Suppressor macrophage treated with lipopolysaccharide for 1 hour (primary cell): ENCODE measurements around the gene SH3RF3.

Experiments used
- DNase-seq, 3 donors: peaks; one replicate each; pipeline ENCODE4 v3.0.0-alpha.2; 2020 to 2022

SH3RF3 gene

DNA sequence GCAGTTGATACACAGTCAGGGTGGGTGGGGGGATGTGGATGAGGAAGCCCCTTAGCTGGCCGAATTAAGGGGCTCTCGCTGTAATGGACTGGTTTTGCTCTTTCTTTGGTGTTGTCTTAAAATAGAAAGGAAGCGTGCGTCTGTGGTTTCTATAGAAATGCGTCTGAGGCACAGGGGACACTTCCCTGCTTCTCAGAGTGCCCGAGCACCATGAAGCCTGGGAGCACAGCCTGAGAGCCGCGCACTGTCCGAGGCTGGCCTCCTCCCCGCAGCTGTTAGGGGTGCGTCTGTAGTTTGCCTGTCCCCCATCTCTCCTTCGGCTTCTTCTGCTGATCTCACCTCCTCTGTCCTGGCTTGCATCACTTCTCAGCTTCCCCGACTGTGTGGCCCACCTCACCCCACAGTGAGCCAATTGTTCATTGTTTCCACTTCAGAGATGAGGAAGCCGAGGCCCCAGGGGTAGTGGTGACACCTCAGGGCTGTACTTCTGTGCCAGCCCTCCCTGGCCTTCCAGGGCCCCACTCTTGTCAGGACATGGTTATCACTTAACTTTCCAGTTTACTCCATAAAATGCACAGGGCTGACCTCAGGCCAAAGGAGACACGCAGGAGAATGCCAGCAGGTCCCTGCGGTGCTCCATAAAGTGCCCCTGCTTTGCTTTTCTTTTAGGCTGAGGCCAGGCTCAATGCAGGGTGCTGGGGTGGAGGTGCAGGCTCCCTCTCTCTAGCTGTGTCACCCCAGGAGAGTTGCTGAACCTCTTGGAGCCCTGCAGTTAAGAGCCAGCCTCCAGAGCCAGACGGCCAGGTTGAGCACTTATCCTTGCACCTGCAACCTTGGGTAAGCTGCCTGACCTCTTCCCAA lies 274.2 kb downstream of the SH3RF3 start:
- DNase-seq: no peak

DNA sequence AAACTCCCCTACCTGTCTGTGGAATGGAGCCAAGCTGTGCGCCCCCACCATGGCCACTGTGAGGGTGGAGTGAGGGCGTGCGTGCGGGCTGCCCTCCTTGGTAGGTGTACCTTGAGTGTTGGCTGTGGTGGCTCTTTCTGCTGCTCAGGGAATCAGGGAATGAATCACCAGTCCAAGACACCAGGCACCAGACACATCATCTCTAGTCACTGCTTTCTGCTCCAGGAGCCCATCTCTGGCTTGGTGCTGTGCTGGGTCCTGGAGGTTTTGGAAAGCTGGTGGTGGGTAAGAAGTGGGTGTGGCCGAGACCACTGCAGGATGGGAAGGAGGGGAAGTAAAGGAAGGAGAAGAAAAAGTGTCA lies 274.8 kb downstream of the SH3RF3 start:
- no peak for DNase-seq

- no peak for DNase-seq
These were observed 275.7 kb downstream of the SH3RF3 start for GRCh38 chr2:109404681-109405080.

DNA sequence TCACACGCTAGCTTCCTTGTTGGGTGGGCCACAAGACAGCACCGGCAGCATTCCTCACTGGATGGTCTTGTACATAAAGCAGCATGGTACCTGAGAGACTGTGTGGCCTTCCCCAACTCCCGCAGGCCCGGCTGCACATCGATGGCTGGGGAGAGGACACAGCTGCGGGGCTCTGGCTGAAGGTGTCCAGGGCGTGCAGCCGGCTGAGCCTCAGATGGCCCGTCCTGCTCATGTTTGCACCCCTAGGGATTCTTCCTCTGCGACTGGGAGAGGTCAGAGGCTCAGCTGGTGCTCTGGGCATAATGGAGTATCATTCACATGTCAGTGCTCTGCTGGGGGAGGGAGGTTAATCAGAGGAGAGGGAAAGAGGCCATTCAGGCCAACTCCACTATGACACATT lies 276.9 kb downstream of the SH3RF3 start:
- no peak for DNase-seq

DNA sequence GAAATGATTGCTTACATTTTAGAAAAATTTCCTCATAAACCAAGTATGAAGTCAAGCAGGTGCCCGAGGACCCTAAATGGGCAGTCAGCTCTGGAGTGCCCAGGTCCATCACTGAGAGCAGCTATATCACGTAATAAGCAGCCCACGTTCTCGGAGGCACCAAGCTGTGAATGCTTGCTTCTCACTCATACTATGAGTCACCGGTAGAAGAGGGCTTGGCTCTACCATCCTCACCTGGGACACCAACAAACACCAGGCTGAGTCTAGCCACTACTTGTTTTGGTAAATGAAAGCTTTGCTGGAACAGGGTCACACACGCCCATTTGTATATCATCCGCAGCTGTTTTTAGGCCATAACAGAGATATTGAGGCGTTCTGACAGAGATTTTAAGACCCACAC lies 277.3 kb downstream of the SH3RF3 start:
- DNase-seq: no peak

GRCh38 chr2:109407276-109408042 lies 278.5 kb downstream of the SH3RF3 start:
- DNase-seq: no peak

DNA sequence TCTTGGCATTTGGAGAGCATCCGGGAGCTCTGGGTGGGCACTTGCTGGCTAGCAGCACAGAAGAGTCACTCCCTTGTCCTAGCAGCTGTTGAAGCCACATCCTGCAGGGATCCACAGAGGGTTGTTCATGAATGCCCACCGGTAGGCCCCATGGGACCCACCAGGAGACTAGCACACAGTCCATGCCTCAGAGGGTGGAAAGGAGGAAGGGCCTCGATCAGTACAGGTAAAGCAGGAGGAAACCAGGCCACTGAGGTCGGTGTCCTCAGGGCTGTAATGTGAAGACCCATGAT lies 279.0 kb downstream of the SH3RF3 start:
- DNase-seq: no peak

GRCh38 chr2:109409321-109410038 lies 280.5 kb downstream of the SH3RF3 start:
- DNase-seq: no peak

- DNase-seq: no peak
These were observed 281.2 kb downstream of the SH3RF3 start for GRCh38 chr2:109410039-109410815.

DNA sequence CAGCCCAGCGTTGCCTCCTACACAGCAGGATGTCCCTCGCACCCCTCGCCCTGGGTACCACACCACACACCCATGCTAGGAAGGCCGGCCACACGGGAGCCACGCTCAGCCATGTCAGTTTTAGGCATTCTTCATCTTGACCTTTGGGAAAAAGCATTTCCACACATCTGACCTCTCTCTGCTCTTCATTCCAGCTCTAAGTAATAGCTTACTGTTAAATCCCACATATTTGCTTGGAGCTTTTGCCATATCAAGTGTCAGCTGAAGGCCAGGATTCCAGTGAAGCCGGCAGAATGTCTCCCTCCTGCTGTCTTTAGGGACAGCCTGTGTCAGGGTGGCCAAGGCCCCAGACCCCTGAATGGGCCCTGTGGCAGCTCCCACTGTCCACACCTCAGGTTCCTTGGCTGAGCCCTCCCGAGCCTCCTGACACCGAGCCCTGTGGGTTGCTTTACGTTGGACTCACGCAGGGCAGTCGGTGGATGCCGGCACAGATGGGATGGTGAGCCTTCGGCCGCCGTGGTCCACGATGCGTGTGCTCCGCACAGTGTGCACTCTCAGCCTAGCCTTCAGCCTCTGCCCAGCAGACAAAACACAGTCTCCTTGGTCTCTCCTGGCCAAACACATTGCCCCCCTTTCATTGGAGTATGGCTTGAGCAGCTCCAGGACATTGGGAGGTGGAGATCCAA lies 282.8 kb downstream of the SH3RF3 start:
- DNase-seq: no peak

- no peak for DNase-seq
These were observed 286.6 kb downstream of the SH3RF3 start for GRCh38 chr2:109415581-109416013.

- DNase-seq: no peak
These were observed 288.8 kb downstream of the SH3RF3 start for GRCh38 chr2:109417701-109418335.

DNA sequence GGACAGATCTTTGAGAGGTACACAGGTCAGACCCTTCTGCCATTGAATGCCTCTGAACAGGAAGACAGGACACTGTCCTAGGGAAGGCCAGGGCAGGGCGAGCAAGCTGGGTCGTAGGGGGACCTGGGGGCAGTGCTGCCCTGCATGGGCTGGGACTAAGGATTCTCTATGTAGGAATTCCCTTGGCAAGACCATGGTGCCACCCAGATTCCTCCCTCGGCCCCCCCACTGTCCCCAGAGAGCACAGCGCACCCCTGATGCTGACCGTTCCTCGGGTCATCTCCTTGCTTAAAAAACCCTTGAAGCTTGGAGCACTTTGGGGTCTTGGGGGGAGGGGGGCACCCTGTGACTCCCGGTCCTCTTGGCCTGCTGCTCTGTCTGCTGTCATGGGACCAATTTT lies 289.7 kb downstream of the SH3RF3 start:
- DNase-seq: no peak

- no peak for DNase-seq
These were observed 290.3 kb downstream of the SH3RF3 start for GRCh38 chr2:109419171-109419756.

GRCh38 chr2:109419960-109420370 lies 291.0 kb downstream of the SH3RF3 start:
- DNase-seq: no peak

DNA sequence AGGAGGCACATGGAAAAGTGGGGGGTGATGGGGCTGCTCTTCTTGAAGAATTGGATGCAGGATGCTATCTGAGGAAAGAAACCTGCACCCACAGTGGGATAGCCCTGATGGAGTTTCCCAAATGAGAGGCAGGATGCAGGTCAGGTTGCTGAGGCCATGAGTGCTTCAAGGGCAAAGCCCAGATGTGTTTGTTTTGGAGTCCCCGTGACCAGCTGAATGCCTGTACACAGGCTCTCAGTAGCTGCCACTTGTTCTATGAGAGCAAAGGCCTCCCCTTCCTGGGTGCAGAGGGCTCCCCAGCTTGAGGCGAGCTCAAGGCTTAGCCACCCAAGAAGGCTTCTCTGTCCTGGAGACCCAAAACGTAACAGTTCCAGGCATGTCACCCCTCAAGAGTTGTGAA lies 292.1 kb downstream of the SH3RF3 start:
- no peak for DNase-seq

DNA sequence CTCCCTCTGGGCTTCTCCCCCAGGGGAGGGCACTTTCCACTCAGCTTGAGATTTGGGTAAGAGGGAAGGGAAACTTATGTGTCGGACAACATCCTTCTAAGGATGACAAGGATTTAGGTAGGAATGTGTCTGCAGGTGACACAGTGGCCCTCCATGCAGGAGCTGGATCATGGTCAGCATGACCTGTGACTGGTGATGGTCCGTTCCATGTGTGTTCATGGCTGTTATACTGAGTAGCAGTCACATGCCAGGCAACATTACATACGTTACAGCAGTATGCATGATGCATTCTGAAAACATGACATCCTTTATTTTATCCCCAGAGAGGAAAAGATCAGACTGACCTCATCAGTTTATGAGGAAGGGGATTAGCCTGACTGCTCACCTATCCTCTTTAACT lies 292.6 kb downstream of the SH3RF3 start:
- no peak for DNase-seq

GRCh38 chr2:109422071-109422757 lies 293.2 kb downstream of the SH3RF3 start:
- no peak for DNase-seq

DNA sequence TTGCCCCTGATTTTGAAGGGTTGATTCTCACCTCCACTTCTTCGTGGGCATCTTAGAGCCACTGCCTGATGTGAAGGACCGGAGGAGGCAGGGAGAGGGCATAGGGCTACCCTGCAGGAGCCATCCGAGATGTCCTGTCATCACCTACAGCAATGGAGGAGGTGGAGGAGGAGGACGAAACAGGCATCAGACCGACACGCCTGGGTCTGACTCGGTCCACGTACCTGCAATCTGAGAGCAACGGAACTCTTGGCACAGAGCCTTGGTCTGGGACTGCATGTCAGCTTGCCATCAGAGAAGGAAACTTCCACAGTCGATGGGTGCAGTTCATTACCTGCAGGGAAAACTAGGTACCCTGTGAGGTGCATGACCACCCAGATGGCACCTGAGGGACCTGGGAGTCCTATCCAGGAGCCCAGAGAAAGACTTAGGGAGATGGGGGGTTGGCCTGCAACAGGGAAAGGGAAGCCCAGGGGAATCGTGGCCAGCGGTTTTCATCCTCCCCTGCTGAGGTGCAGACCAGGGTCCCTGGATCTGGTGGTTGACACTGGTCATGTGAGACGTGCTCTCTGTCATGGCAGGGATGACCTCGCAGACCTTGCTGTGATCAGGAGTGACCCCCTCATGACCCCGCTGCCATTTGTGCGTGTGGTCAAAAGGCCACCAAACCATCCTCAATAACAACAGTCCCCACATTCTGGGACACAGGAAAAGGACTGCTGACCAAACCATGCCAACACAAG lies 293.9 kb downstream of the SH3RF3 start:
- DNase-seq: no peak
